Neutrophil (primary cell): ENCODE measurements around the gene MBNL1.

Experiments
- H3K27ac ChIP-seq: fragments of 200-600 bp; sonication (generic); 2 replicates; pipeline ENCODE4 v1.5.1; 2016; ENCODE audit warnings: mild to moderate bottlenecking, moderate library complexity
- H3K27me3 ChIP-seq: fragments of 200-600 bp; sonication (generic); 2 replicates; pipeline ENCODE4 v1.6.0; 2016; ENCODE audit warnings: mild to moderate bottlenecking
- H3K36me3 ChIP-seq: fragments of 200-600 bp; sonication (generic); 2 replicates; pipeline ENCODE4 v1.5.1; 2017
- H3K4me1 ChIP-seq, 2 experiments: fragments of 200-600 bp in 1 of 2; sonication (generic) in 1 of 2; 1 replicate in 1 of 2; 2 replicates in 1 of 2; pipeline versions ENCODE4 v1.5.1 to v1.6.1; 2013 to 2016; ENCODE audit warnings: low read depth in 1 of 2, low read length in 1 of 2, mild to moderate bottlenecking in 1 of 2, moderate library complexity in 1 of 2; ENCODE audit not compliant: control insufficient read depth in 1 of 2, insufficient read depth in 1 of 2
- H3K4me3 ChIP-seq, 2 experiments: fragments of 200-600 bp in 1 of 2; sonication (generic) in 1 of 2; 1 replicate in 1 of 2; 2 replicates in 1 of 2; pipeline ENCODE4 v1.5.1; 2013 to 2016; ENCODE audit warnings: low read depth in 1 of 2, low read length in 1 of 2, mild to moderate bottlenecking in 1 of 2, moderate library complexity in 1 of 2
- H3K9me3 ChIP-seq: fragments of 200-600 bp; sonication (generic); 2 replicates; pipeline ENCODE4 v1.5.1; 2016
- CTCF ChIP-seq: fragments of 200-600 bp; sonication (generic); IDR thresholded peaks from 2 replicates; pipeline ENCODE4 v1.5.1; 2016; ENCODE audit warnings: antibody characterized with exemption

The MBNL1 gene

GRCh38 chr3:152379415-152380042, 110.8 kb downstream of the MBNL1 start:
- H3K4me1 ChIP-seq: peaks cover 93 to 95% of the 10 kb centered on the region in 2 experiments
- no peaks in the 10 kb centered on the region for H3K9me3 ChIP-seq
- H3K27ac ChIP-seq: peak overlapping the region; percentile 94
- no peak for TF ChIP-seq CTCF
- H3K4me3 ChIP-seq: peak overlapping the region; percentile 41 to 49
- H3K27me3 ChIP-seq: no peaks in the 10 kb centered on the region
- no peaks in the 10 kb centered on the region for H3K36me3 ChIP-seq

- Histone ChIP-seq H3K4me3 (peak overlapping the region; percentile 41 to 49), H3K36me3 (no peaks in the 10 kb centered on the region), H3K27ac (peak overlapping the region; percentile 94), H3K4me1 (peaks cover 87 to 94% of the 10 kb centered on the region in 2 experiments), H3K9me3 (no peaks in the 10 kb centered on the region), H3K27me3 (no peaks in the 10 kb centered on the region)
- TF ChIP-seq CTCF: no peak
These were observed 111.3 kb downstream of the MBNL1 start for GRCh38 chr3:152380043-152380442.

DNA sequence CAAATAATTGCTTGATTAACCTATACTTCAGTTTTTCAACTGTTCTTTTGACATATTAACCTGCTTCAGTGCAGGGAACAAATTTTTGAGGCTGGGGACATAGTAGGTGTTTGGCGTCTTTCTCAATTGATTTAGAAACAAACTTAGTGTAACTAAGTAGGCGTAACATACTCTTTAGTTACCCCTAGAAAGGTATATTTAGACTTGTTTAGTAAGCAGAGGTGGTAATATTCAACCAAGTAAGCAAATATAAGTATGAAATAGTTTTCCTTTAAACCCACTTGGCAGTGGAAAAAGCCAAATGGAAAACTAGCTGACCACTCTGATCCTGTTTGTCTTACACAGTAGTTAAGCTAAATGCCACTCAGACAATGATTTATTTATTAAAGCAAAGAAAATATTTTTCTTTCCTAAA, 113.2 kb downstream of the MBNL1 start:
- H3K27me3 ChIP-seq: no peaks in the 10 kb centered on the region
- H3K4me1 ChIP-seq: peaks cover 69 to 80% of the 10 kb centered on the region in 2 experiments
- peak overlapping the region; percentile 33 to 42 for H3K4me3 ChIP-seq
- no peaks in the 10 kb centered on the region for H3K36me3 ChIP-seq
- H3K9me3 ChIP-seq: no peaks in the 10 kb centered on the region
- peak overlapping the region; percentile 94 for H3K27ac ChIP-seq
- no peak for TF ChIP-seq CTCF

GRCh38 chr3:152382312-152383135, 113.8 kb downstream of the MBNL1 start:
- Histone ChIP-seq H3K4me1 (peaks cover 63 to 73% of the 10 kb centered on the region in 2 experiments), H3K4me3 (peak overlapping the region; percentile 33 to 42), H3K27ac (peak overlapping the region; percentile 94), H3K9me3 (no peaks in the 10 kb centered on the region), H3K36me3 (no peaks in the 10 kb centered on the region), H3K27me3 (no peaks in the 10 kb centered on the region)
- no peak for TF ChIP-seq CTCF

DNA sequence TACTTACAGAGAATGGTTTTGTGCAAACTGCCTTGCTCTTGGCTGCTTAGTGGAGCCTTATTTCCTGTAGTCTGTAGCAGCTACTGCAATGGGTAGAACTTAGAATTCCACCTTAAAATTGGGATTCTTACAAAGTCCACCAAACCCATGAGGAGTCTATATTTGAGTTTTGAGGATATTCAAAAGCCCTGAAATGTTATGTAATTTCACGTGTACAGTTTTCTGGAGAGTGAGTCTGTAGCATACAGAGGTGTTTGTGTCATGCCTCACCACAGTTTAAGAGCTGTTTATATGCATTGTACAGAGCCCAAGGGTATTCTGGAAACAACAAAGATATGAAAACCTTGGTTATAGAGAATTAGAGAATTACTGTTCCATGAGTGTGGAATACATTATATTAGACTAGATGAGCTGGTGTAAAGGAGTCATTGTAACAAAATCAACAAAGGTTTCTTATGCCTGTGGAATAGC, 114.4 kb downstream of the MBNL1 start:
- H3K4me3 ChIP-seq: no peak overlapping the region
- H3K27ac ChIP-seq: peak overlapping the region; percentile 94
- H3K4me1 ChIP-seq: peaks cover 56 to 67% of the 10 kb centered on the region in 2 experiments
- H3K36me3 ChIP-seq: no peaks in the 10 kb centered on the region
- H3K9me3 ChIP-seq: no peaks in the 10 kb centered on the region
- no peak for TF ChIP-seq CTCF
- H3K27me3 ChIP-seq: no peaks in the 10 kb centered on the region
